Esophagus muscularis mucosa (tissue), 3 donors: ENCODE measurements around the gene CSNK2A3.

Source experiments
- CTCF ChIP-seq, 3 experiments: fragments of 200-600 bp in 2 of 3; fragments of 450-650 bp in 1 of 3; sonication (generic) in 2 of 3; IDR thresholded peaks; one replicate each; pipeline ENCODE4 v1.5.1; 2017 to 2019; ENCODE audit warnings: antibody characterized with exemption in 3 of 3, mild to moderate bottlenecking in 2 of 3, moderate library complexity in 1 of 3
- POLR2A ChIP-seq: fragments of 450-650 bp; IDR thresholded peaks from one replicate; pipeline ENCODE4 v1.6.1; 2017; ENCODE audit warnings: antibody characterized with exemption, moderate library complexity, mild to moderate bottlenecking, low read depth
- POLR2AphosphoS5 ChIP-seq, 2 donors: sonication (generic); formaldehyde crosslinking; IDR thresholded peaks; one replicate each; pipeline ENCODE4 v1.6.1; 2017; ENCODE audit warnings: antibody characterized with exemption in 2 of 2

GRCh38 chr11:11378184-11378940, 25.3 kb upstream of the CSNK2A3 start:
- TF ChIP-seq CTCF (IDR thresholded peaks at IDR 0.05), result no peak
- no peak for TF ChIP-seq POLR2AphosphoS5 (IDR thresholded peaks at IDR 0.05)
- no peak for TF ChIP-seq POLR2A
